Lung (tissue), 12 donors: ENCODE data around the gene DOCK10. TPM values are rescaled to one million over a fixed set of nuclear protein-coding genes. Genes with fewer than 3 reads are reported as not detected.
"Not testable (repeated sequence)": the region's sequence is repeated elsewhere in the genome, so short reads cannot be mapped to it uniquely, and the experiment has no call there.

Source experiments
- ATAC-seq: fragments of 200-7000 bp; cut with Tn5 transposase; one replicate; pipeline ENCODE4 v1.9.1; 2020; ENCODE audit warnings: moderate number of reproducible peaks; ENCODE audit not compliant: insufficient read depth, low FRiP score
- DNase-seq, 3 donors: peaks; one replicate each; pipeline ENCODE4 v3.0.0-alpha.2; 2013 to 2017
- H3K27ac ChIP-seq, 2 donors: one replicate each; pipeline ENCODE4 v1.5.1; 2013; ENCODE audit warnings: mild to moderate bottlenecking in 2 of 2, moderate library complexity in 2 of 2, control low read depth in 1 of 2, inconsistent platforms in 1 of 2, low read depth in 1 of 2, low read length in 1 of 2
- H3K27me3 ChIP-seq, 3 donors: one replicate each; pipeline ENCODE4 v1.5.1; 2013; ENCODE audit warnings: low read length in 2 of 3; ENCODE audit not compliant: control insufficient read depth in 3 of 3, insufficient read depth in 3 of 3
- H3K36me3 ChIP-seq, 4 donors: one replicate each; pipeline ENCODE4 v1.5.1; 2013; ENCODE audit warnings: low read length in 4 of 4, mild to moderate bottlenecking in 1 of 4, moderate library complexity in 1 of 4; ENCODE audit not compliant: control insufficient read depth in 4 of 4, insufficient read depth in 4 of 4
- H3K4me1 ChIP-seq, 5 donors: one replicate each; pipeline ENCODE4 v1.5.1; 2013; ENCODE audit warnings: low read length in 5 of 5, mild to moderate bottlenecking in 2 of 5, moderate library complexity in 1 of 5; ENCODE audit not compliant: control insufficient read depth in 5 of 5, insufficient read depth in 5 of 5
- H3K4me3 ChIP-seq: one replicate; pipeline ENCODE4 v1.5.1; 2013; ENCODE audit warnings: mild to moderate bottlenecking, control low read depth, moderate library complexity
- H3K9ac ChIP-seq, 2 donors: one replicate each; pipeline ENCODE4 v1.5.1; 2013; ENCODE audit warnings: low read length in 2 of 2, control low read depth in 1 of 2; ENCODE audit not compliant: insufficient read depth in 1 of 2
- H3K9me3 ChIP-seq, 4 donors: one replicate each; pipeline ENCODE4 v1.5.1; 2013; ENCODE audit warnings: low read length in 3 of 4, mild to moderate bottlenecking in 1 of 4, moderate library complexity in 1 of 4; ENCODE audit not compliant: control insufficient read depth in 4 of 4, insufficient read depth in 3 of 4
- WGBS, 2 donors: extraction: QIAGEN DNeasy Blood & Tissue Kit; methylation state at CpG; one replicate each; pipeline ENCODE4 v1.1.7; 2013; 5-methylcytosine and 5-hydroxymethylcytosine counted together
- polyA plus RNA-seq, 2 donors: library from polyadenylated mRNA; stranded (reverse); fragments of 200-250 nt; gene quantifications; one replicate each; pipeline ENCODE4 v1.2.1, GENCODE V29; 2013
- total RNA-seq, 2 donors: library from RNA; depleted of rRNA in 1 of 2; stranded (reverse); fragments of >200 nt in 1 of 2; gene quantifications; one replicate each; pipeline ENCODE4 v1.2.1, GENCODE V29; 2014 to 2021
- TF ChIP-seq, protein P1 (sequence below): IDR thresholded peaks from 2 replicates; pipeline ENCODE4 v1.5.1; 2012; ENCODE audit warnings: mild to moderate bottlenecking; ENCODE audit errors: control extremely low read depth, extremely low read depth
- donor health status: control.
- donor health status: control.
- donor health status: Bipolar disorder and iron deficiency.
- donor health status: healthy.
- donor health status: DM: yes; HTN: yes; CAD: no.

The DOCK10 gene
- total and polyA plus RNA-seq, 4 donors = 3.1 to 39.8 (median 18.0) TPM

DNA sequence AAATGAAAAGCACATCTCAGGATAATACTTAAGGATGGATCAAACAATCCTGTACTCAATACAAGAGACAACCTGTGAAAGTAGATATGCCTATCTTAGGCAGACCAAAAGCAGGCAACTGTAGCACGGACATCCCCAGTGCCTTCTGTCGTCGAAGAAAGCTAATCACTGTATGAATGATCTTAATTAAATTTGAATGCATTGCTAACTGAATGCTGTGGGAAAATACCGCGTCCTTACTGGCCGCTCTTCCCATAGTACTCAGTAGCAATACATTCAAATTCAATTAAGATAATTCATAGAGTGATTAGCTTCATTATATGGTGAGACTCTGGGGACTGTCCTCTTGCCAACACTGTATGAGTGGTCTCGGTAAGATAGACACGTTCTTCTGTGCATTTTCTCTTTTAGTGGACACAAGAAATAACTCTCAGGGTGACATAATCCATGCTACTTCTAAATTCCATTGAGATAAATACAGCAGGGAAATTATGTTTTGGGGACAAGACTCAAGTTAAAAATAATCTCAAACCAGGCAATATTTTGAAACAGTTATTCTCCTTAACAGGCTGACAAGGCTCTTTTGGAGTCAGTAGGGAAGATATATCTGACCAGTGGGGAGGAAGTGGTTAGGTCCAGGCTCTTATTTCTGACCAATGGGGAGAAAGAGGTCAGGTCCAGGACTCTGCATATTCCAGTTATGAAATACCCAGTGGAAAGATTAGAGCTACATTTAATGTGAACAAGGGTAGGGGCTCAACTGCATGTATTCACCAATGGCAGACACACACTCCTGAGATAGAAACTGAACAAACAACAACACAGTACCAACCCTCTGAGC is 97.3 kb downstream of the DOCK10 start:
- DNase-seq = no peak
- no peak overlapping the region for H3K4me3 ChIP-seq
- ATAC-seq = no peak
- TF ChIP-seq, protein P1, sequence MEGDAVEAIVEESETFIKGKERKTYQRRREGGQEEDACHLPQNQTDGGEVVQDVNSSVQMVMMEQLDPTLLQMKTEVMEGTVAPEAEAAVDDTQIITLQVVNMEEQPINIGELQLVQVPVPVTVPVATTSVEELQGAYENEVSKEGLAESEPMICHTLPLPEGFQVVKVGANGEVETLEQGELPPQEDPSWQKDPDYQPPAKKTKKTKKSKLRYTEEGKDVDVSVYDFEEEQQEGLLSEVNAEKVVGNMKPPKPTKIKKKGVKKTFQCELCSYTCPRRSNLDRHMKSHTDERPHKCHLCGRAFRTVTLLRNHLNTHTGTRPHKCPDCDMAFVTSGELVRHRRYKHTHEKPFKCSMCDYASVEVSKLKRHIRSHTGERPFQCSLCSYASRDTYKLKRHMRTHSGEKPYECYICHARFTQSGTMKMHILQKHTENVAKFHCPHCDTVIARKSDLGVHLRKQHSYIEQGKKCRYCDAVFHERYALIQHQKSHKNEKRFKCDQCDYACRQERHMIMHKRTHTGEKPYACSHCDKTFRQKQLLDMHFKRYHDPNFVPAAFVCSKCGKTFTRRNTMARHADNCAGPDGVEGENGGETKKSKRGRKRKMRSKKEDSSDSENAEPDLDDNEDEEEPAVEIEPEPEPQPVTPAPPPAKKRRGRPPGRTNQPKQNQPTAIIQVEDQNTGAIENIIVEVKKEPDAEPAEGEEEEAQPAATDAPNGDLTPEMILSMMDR = no peak
- no peaks in the 10 kb centered on the region for H3K9me3 ChIP-seq
- peaks cover 0 to 21% (median 4%) of the 10 kb centered on the region in 5 donors for H3K4me1 ChIP-seq
- WGBS, 2 donors = 80 to 93% methylated on average over 8 of the region's 8 CpGs
- H3K9ac ChIP-seq = no peak overlapping the region
- no peaks in the 10 kb centered on the region for H3K27me3 ChIP-seq
- H3K36me3 ChIP-seq = peaks cover 0 to 8% (median 0%) of the 10 kb centered on the region in 4 donors
- H3K27ac ChIP-seq = no peak overlapping the region

DNA sequence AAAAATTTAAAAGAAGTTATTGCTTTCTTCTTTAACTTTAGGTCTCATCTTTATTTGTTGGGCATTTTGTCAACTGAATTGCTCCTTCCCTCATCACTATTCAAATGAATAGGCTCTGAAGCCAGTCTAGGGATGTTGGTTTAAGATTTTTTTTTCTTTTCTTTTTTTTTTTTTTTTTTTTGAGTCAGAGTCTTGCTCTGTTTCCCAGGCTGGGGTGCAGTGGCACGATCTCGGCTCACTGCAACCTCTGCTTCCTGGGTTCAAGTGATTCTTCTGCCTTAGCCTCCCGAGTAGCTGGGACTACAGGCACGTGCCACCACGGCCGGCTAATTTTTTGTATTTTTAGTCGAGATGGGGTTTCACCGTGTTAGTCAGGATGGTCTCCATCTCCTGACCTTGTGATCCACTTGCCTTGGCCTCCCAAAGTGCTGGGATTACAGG is 98.6 kb downstream of the DOCK10 start:
- not testable (repeated sequence) for H3K27ac ChIP-seq, H3K9ac ChIP-seq, ATAC-seq, H3K36me3 ChIP-seq, DNase-seq, H3K27me3 ChIP-seq, H3K4me3 ChIP-seq, H3K9me3 ChIP-seq
- H3K4me1 ChIP-seq = peaks cover 0 to 24% (median 4%) of the 10 kb centered on the region in 5 donors
- 85 to 88% methylated on average over 8 of the region's 8 CpGs for WGBS, 2 donors

DNA sequence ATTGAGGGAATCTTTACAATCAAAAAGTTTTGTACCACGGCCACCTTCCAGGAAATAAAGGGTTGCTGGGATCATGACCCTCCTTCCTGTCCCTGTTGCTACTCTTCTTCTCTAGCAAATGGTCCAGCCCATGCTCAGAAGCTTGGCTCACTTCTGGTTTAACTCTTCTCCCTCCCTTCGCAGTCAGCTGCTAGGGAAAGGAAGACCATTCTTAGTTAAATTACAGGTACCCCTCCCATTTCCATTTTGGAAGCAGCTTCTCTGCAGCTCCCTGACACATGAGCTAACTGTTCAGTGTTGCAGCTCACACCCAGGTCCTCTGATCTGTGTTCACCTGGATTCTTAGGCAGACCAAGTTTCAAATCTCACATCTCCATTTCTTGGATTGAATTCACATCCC is 100.3 kb downstream of the DOCK10 start:
- no peak overlapping the region for H3K4me3 ChIP-seq
- no peak overlapping the region for H3K9ac ChIP-seq
- peaks cover 0 to 19% (median 4%) of the 10 kb centered on the region in 5 donors for H3K4me1 ChIP-seq
- peaks cover 0 to 8% (median 0%) of the 10 kb centered on the region in 4 donors for H3K36me3 ChIP-seq
- H3K27ac ChIP-seq = no peak overlapping the region
- ATAC-seq (no peak), DNase-seq (no peak)
- TF ChIP-seq, protein P1 = no peak
- H3K27me3 ChIP-seq = no peaks in the 10 kb centered on the region
- WGBS, 2 donors = 78 to 82% methylated on average over 2 of the region's 2 CpGs
- no peaks in the 10 kb centered on the region for H3K9me3 ChIP-seq

DNA sequence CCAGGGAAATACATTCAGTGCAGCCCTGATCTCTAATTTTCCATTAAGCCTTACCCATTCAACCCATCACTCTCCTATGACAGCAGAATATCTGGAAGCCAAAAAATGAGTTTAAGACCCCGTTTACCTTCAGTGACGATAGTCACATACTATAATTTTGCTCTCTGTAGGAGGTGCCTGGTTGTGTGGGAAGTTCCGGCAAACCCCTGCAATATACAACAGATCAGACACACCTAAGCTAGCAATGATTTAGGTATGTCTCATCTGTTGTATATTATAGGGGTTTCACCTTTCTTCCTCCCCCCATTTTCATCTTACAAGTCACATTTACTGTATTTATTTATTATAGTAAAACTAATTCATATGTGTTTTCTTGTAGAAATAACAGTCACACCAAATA is 101.7 kb downstream of the DOCK10 start:
- DNase-seq (no peak), ATAC-seq (no peak)
- Histone ChIP-seq H3K9ac (no peak overlapping the region), H3K27me3 (no peaks in the 10 kb centered on the region), H3K4me1 (peaks cover 0 to 15% (median 2%) of the 10 kb centered on the region in 5 donors), H3K4me3 (no peak overlapping the region), H3K36me3 (peaks cover 0 to 8% (median 0%) of the 10 kb centered on the region in 4 donors), H3K9me3 (no peaks in the 10 kb centered on the region), H3K27ac (no peak overlapping the region)
- TF ChIP-seq, protein P1 = no peak
- 96 to 98% methylated on average over 3 of the region's 3 CpGs for WGBS, 2 donors
